TTC549 (cell line): ENCODE results near the gene TBX1.
"Not testable (repeated sequence)": the region's sequence is repeated elsewhere in the genome, so short reads cannot be mapped to it uniquely, and the experiment has no call there.

Experiments used
- FAIRE-seq: peaks from 2 replicates; lab custom pipeline; 2012; peaks lifted over from hg19 to GRCh38; lab: Jason Lieb, UNC

TBX1 gene

DNA sequence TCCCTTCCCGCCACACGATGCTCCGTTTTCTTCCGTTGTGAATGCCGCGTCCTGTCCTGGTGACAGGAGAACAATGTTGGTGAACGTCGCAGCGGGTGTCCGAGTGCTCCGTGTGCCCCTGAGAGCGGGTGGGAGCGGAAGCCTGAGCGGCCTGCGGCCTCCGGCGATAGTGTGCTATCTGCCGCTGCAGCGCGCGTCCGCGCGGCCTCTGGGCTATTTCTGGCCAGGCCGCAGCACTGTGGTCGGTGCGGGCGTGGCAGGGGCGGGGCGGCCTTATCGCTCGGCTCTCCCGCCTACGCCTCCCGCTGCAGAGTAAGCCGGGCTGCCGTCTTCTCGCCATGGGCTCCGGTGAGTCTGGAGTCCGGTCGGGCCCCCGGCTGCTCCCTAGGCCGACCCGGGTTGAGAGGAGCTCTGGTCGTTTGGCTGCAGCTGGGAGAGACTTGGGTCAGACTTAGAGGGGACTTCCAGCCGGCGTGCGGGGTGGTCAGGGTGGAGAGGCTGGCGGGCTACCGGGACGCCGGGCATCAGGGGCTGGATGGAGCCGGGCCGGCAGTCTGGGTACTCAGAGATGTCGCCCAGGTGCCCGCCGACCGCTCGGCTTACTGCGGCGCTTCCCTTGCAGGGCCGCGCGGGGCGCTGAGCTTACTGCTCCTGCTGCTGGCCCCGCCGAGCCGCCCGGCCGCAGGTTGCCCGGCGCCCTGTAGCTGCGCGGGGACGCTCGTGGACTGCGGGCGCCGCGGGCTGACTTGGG is 37.2 kb upstream of the TBX1 start, which contains the start of gene GP1BB:
Gene GP1BB (plus strand): TSS at position 308 of the 751 bp plus-strand sequence. CDS start 31 bp downstream, at position 339.
- FAIRE-seq, result no peak

DNA sequence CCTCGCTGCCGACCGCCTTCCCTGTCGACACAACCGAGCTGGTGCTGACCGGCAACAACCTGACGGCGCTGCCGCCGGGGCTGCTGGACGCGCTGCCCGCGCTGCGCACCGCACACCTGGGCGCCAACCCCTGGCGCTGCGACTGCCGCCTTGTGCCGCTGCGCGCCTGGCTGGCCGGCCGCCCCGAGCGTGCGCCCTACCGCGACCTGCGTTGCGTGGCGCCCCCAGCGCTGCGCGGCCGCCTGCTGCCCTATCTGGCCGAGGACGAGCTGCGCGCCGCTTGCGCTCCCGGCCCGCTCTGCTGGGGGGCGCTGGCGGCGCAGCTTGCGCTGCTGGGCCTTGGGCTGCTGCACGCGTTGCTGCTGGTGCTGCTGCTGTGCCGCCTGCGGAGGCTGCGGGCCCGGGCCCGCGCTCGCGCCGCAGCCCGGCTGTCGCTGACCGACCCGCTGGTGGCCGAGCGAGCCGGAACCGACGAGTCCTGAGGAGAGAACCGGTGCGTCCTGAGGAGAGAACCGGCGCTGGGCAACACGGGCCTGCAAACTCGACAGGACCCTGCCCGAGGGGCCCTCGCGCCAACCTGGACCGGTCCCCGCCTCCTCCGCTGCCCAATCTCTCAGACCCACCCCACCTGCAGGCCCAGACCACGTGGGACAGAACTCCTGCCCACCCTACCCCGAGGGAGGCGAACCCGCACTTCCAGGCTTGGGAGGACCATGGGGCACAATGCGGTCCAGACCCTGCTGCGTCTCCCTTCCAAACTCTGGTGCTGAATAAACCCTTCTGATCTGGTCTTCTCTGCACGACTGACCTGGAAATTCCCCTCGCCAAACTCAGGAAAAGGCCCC is 36.4 kb upstream of the TBX1 start:
- FAIRE-seq, result no peak

- no peak for FAIRE-seq
Observed at GRCh38 chr22:19724927-19725661, 35.5 kb upstream of the TBX1 start.

- not testable (repeated sequence) for FAIRE-seq
Observed at GRCh38 chr22:19726064-19726788, 34.4 kb upstream of the TBX1 start.

DNA sequence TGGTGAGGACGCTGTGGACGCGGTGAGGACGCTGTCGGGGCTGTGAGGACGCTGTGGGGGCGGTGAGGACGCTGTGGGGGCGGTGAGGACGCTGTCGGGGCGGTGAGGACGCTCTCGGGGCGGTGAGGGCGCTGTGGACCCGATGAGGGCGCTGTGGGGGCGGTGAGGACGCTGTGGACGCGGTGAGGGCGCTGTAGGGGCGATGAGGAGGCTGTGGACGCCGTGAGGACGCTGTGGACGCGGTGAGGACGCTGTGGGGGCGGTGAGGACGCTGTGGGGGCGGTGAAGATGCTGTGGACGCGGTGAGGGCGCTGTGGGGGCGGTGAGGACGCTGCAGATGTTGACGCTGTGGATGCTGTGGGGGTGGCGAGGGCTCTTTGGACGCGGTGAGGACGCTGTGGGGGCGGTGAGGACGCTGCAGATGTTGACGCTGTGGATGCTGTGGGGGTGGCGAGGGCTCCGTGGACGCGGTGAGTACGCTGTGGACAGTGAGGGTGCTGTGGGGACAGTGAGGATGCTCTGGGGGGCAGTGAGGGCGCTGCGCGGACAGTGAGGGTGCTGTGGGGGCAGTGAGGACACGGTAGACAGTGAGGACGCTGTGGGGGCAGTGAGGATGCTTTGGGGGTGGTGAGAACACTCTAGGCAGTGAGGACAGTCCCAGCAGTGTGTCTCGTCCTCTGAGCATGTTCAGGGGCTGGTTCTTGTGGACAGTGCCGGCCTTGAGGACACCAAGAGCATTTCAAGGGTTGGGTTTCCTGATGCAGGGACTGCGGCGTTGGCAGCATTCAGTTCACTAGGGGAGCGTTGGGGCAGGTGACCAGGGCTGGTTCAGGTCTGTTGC is 33.0 kb upstream of the TBX1 start:
- FAIRE-seq, result no peak

- no peak for FAIRE-seq
Observed at GRCh38 chr22:19728271-19728670, 32.3 kb upstream of the TBX1 start.

GRCh38 chr22:19728836-19729235 is 31.7 kb upstream of the TBX1 start:
- FAIRE-seq, result no peak

DNA sequence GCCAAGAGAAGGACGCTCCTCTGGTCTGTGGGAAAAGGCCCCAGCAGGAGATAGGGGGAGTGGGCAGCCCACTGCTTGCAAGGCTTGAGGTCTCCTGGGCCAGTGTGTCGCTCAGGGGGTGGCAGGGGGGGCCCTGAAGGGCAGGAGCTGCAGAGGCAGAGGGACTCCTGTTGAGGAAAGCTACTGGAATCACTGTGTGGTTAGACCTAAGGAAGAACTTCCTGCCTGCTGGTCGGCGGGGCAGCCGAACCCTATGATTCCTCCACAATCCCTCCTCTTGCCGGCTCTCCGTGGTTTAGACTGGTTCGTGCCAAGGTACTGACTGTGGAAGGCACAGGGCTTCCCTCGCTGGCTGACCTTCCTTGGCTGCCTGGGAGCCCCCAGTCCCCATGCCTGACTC is 31.1 kb upstream of the TBX1 start:
- FAIRE-seq, result no peak

- no peak for FAIRE-seq
Observed at GRCh38 chr22:19730198-19730597, 30.4 kb upstream of the TBX1 start.

GRCh38 chr22:19730655-19731360 is 29.8 kb upstream of the TBX1 start:
- FAIRE-seq, result no peak

DNA sequence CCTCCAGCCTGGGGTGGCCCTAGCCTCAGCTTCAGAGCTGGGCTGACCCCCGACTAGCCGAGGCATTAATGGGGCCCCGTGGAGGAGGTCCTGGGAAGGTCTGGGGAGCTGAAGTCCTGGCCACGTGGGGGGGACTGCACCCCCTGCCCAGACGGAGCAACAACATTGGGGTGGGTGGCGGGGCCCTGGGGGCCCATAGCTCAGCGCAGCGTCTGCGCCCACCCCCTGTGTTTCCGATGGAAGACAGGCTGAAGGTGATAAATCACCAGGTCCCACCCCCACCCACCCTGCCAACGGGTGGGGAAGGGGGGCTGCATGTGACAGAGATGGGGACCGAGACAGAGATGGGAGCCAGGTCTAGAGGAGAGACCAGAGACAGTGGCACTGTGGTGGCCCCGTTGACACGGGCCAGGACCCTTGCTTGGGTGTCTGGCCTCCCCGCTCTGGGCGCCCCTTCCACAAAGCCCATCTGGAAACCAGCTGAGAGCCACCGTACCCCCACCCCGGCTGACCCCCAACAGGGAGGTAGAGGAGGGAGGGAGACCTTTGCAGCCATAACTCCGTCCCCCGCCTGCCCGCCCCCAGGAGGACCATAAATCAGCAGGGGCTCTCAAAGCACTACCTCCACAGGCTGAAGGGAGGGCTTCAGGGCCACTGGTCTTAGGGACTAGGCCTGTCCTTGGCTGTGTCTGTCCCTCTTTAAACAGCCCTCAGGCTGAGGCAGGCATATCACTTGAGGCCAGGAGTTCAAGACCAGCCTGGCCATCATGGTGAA is 29.0 kb upstream of the TBX1 start:
- no peak for FAIRE-seq

DNA sequence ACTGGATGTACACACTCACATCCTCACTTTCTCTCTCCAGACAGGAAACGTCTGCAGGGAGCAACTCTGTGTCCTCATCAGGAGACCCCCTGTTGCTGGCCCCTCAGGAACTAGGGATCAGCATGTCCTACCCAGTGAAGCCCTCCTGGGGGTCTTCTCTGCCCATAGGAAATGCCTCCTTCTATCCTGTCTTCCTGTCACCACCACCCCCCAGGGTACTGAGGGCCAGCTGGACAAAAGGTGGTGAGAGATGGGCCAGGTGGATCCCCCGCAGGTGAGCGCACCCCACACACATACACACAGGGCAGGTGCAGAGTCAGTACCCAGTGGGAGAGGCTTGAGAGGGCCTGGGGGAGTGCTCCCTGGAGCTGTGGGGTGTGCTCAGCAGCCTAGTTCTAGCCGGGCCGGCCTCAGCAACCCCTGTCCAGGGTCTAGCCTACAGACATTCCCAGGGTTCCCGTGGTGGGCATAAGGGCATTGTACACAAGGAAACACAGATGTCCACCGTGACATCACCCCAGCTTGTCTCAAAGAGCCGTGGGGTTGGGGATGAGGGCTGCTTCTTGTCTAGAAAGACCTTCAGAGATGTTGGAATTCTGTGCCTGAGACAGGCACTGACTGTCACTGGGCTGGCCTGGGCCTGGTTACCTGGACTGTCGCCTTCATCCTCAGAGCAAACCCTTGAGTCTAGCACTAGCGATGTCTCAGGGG is 28.0 kb upstream of the TBX1 start:
- no peak for FAIRE-seq

GRCh38 chr22:19733755-19734154 is 26.8 kb upstream of the TBX1 start:
- FAIRE-seq, result no peak

- no peak for FAIRE-seq
Observed at GRCh38 chr22:19734163-19734562, 26.4 kb upstream of the TBX1 start.

- FAIRE-seq, result no peak
Observed at GRCh38 chr22:19734837-19735382, 25.7 kb upstream of the TBX1 start.

GRCh38 chr22:19735665-19736510 is 24.7 kb upstream of the TBX1 start:
- FAIRE-seq, result no peak

DNA sequence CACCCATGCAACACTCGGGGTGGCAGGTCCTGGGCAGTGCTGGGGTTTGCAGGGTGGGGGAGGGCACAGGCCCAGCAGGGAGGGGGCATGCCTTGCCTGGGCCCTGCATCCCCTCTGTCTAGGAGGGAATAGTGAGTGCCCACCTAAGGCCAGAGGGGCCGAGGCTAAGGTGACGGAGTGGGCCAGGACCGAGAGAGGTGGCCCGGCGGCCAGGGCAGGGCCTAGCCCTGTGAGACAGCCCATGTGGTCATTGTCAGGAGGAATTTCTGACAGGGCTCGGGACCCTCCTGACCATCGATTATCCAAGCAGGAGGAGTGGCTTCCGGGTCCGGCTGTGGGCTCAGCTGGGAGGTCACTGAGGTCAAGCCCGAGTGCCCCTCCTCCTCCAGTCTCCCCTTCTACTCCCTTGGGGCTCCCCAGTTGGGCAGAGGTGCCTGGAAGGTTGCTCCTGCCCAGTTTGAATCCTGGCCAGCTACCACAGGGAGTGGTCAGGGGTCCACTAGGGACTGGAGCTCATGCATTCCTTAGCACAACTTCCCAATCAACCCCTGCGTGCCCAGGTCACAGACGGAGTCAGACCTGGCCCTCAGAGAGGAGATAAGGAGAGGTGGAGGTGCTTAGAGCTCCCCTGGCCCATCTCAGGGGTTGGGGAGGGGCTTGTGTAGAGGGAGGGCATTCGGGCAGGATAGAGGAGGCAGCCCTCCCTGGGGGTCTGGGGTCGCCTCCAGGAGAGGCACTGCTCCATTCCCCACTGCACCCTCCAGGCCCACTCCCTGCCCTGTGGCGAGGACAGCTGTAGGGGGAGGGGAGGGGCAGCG is 22.5 kb upstream of the TBX1 start:
- no peak for FAIRE-seq
